Muscle of back (tissue), 11 donors: ENCODE results near the gene IFFO2. TPM values are rescaled to one million over a fixed set of nuclear protein-coding genes. Genes with fewer than 3 reads are reported as not detected.
"Not testable (repeated sequence)": the region's sequence is repeated elsewhere in the genome, so short reads cannot be mapped to it uniquely, and the experiment has no call there.

Experiments used
- DNase-seq, 3 donors: peaks; one replicate each; pipeline versions ENCODE4 v3.0.0 to v3.0.0-alpha.2; 2013
- polyA plus RNA-seq, 10 donors: library from polyadenylated mRNA; unstranded; fragments of 120-200 nt; gene quantifications; one replicate each; pipeline ENCODE4 v1.2.1, GENCODE V29; 2013; ENCODE audit not compliant: insufficient read length in 10 of 10

IFFO2 gene
- polyA plus RNA-seq, 10 donors = 4.0 to 10.1 (median 5.4) TPM

DNA sequence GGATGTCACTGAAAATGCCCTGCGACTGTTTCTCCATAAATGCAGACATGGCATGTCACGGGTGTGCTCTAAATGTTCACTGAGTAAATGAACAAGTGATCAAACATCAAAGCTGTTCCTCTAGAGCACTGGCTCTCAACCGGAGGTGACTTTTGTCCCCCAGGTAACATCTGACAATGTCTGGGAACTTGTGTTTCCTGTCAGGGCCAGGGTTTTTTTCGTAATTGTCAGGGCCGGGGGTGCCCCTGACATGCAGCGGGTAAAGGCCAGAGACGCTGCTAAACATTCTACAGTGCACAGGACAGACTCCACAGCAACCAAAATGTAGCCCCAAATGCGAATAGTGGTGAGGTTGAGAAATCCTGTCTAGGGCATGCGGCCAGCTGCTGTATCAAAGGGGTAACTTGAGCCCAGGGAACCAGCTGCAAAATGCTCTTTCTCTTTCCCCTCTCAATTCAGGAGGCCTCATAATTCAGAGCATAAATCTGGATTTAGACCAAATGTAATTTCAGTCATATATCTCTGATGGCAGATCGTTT, 56.1 kb downstream of the IFFO2 start:
- peak in 1 of 3 donors; percentile 52 for DNase-seq

DNA sequence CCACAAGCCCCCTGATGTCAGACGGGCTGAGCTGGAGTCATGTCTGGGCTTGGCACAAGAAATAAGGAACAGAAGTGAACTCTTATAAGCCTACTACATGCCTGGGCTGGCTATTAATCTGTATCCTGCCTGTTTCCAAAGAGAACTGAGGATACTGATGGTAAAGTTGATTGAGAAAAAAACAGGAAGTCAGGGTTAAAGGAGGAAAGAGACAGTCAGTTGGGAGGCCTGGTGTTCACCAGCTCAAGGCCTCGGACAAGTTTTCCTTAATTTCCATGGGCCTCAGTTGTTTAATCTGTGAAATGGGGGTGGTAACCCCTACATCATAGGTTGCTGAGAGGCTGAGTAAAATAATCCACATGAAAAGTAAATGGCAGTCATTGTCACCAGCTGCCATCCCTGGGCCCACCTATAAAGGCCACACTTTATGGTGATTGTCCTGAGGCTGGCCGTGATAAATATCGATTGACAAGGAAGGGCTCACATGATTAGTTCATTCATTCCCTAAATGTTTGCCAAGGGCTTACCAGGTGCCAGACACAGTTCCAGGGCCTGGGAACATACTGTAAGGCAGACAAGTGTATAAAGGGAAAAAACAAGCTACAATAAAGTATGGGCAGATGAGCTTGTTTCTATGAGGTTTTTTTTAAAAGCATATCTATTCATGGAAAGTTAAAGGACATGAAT, 57.0 kb downstream of the IFFO2 start:
- no peak for DNase-seq

DNA sequence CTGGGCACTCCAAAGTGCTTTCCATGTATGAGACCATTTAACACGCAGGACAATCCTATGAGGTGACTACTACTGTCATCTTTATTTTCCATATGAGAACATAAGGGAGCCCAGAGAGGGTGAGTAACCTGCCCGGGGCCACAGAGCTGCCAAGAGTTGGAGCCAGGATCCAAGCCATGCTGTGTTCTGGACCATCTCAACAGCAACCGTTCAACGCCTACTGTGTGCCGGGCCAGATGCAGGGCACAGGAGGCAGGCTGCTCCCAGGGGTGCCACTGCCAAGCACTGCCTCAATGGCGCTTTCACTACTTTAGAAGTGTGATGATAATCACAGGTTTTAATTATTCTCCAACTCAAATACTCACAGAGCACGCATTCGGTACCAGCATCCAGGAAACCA, 57.9 kb downstream of the IFFO2 start:
- DNase-seq = no peak

DNA sequence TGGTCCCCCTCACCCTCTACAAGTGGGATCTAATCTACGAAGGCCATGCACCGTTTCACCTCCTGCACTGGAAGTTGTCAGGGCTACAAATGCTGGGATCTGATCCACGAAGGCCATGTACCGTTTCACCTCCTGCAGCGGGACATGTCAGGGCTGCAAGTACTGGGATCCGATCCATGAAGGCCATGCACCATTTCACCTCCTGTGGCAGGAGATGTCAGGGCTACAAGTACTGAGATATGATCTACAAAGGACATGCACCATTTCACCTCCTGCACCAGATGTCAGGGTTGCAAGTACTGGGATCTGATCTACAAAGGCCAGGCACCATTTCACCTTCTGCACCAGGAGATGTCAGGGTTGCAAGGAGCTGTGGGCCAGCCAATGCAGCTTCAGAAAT, 61.2 kb downstream of the IFFO2 start:
- DNase-seq = no peak

DNA sequence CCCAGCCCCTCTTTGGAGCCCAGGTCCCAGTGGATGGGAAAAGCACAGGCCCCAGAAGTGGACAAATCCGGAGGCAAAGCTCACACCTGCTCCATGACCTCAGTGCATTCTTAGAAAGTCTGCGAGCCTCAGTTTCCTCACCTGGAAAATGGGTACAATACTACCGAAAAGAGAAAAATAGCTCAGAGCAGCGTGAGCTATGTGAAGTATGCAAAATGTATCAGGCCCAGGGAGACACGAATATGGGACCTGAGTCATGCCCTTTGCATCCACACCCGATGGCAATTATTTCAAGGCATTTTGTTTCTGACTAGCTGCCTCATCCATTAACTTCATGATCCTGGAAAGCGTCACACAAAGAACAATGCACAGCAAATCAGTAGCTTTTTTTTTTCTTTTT, 63.4 kb downstream of the IFFO2 start:
- no peak for DNase-seq

DNA sequence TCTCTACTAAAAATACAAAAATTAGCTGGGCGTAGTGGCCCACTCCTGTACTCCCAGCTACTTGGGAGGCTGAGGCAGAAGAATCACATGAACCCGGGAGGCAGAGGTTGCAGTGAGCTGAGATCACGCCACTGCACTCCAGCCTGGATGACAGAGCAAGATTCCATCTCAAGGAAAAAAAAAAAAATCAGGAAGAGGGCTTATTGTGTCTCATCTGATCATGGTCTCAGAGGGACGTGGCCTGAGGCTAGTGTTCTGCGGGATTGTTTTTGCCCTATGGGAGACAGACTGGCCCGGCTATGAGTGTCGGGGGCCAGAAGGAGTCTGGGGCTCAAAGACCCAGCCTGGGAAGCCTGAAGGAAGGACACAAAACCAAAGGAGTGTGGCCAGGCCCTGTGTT, 64.6 kb downstream of the IFFO2 start:
- not testable (repeated sequence) for DNase-seq

DNA sequence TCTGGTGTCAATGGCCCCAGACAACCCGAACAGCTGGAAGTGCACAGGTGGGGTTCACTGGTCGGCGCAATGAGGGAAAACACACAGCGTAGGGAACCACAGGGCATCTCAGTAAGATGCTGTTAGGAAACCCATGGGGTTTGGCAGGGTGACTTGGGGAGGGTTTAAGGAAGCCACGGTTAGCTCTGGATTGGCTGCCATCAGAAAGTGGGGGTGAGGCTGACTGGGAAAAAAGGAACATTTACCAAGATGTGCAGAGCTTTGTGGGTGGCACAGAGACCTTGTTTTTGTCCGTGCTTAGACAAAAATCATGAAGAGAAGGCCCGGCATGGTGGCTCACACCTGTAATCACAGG, 65.1 kb downstream of the IFFO2 start:
- DNase-seq = no peak

DNA sequence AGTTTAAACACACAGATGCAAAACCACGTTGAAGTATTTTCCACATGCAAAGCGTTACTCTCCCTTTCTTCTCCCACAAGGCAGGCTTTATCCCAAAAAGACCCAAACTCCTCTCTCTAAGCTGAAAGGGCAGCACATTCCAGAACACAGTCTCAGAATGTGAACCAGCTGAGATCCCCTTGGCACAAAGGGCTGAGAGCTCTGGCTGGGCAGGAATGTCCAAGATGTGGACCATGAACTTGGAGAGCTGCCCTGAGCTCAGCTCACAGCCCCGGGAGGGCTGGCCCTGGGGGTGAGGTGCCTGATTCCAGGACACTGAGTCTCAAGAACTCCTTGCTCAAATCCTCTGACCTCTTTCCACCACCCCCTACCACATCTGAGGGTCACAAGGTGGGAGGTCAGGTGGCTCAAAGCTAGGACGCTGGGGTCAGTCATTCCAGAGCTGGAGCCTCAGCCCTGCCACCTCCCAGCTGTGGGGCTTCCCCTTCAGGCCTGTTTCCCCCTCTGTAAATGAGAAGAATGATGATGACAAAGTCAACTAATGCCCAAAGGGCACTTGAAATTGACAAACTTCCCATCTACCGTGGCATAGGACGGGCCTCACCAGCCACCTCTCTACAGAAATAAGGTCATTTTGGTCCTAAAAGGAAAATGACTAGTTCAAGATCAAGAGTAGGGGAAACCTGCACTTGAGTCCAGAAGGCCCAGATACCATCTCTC, 65.6 kb downstream of the IFFO2 start:
- DNase-seq = no peak

DNA sequence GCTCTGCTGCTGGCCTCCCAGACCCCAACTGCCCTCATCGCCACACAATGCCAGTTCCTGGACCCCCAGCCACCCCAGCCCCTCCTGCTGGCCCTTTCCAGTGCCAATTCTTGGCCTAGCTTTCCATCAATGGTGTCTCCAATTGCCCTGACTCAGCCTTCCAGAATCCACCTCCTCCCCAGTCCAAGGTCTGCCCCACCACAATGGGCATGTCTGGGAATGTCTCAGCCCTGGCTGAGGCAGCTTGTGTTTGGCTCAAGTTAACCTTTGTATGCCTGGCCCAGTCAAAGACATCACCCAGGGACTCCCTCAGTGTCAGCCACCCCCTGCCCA, 70.5 kb downstream of the IFFO2 start:
- no peak for DNase-seq

DNA sequence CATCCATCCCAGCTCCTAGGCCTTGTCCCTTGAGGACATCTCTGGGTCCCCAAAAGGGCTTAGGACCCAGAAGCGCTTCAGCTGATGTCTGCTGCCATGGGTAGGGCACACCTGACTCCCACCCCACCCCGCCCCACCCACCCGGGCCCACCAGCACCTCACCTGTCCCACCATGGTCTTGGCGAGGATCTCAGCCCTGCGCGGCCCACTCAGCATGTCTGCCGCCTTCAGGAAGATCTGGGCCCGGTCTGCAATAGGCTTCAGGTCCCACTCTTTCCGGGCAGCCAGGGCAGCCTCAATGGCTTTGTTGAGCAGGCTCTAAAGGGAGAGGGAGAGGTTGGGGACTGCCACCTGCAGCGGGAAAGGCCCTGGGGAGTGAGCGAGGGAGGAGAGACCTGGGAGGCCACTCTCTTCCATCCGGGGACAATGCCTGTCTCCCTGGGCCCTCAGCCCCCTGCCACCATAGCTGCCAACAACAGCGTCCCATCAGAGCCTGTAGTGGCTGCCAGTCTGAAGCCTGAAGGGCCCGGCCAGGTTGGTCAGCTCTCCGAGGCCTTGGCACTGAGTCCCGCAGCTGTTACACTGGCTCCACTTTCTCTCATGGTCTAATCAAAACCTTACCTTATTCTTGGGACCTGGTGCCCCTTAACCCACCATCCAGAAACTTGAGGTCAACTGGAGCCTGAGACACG, 71.0 kb downstream of the IFFO2 start:
- DNase-seq = no peak

DNA sequence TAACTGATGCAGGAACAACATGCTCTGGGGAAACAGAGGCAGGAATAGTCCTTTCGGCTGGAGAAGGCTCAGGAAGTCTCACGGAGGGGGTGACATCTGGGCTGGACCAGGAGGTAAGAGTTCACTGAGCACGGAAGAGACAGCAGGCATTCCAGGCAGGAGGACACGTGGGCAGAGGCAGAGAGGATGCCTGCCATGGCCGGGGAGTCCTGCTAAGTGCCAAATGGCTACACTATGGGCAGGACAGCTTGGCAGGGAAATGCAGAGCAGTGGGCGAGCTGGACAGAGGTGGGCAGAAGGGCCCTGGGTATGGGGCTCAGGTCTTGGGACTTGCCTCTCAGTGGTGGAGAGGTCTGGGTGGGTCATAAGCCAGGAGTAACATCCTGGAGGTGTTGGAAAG, 71.7 kb downstream of the IFFO2 start:
- DNase-seq = no peak

DNA sequence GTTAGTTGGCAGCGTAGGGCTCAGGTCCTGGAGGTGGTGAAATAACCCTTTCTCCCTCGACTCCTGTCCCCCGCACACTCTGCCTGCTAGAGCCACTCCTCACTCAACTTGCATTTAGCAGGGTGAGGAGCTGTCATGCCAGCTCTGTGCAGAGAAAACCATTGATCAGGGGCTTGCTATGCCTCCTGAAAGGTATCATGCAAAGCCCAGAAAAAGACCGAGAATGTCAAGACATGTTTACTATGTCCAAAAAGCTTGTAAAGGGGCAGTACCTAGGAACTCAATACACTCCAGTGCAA, 72.1 kb downstream of the IFFO2 start:
- DNase-seq = no peak

DNA sequence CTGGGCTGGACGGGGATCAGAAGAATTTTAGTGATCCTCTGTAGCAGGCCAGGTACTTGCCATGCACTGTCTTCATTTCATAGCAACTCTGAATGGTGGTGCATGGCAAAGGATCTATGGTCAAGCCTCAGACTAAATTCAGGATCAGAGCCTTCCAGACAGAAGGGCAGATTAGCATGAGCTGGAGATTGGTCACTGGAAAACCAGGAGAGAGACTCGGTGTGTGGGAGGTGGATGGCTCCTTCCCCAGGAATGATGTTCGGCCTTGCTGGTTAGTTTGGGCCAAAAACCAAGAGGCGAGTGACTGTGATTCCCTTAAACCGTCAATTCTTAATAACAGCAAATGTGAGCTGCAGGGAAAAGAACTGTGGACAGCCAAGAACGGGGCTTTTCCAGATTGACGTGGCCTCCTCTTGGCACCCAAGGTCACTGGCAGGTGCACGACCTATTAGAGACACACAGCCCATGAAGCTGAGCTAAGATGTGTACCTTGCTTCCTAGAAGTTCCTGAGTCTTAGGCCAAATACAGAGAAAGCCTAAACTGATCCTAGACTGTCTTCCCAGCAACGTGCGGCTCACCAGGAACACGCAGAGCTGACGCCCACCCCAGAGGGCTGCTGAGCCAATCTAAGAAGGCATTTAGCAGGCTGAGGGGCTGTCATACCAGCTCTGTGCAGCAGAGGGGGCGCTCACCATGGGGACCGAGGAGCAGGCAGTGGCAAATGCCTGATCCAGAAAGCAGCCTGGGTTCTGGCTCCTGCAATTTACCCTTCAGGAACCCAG, 72.6 kb downstream of the IFFO2 start:
- peak; percentile 26 to 74 (median 63) for DNase-seq

DNA sequence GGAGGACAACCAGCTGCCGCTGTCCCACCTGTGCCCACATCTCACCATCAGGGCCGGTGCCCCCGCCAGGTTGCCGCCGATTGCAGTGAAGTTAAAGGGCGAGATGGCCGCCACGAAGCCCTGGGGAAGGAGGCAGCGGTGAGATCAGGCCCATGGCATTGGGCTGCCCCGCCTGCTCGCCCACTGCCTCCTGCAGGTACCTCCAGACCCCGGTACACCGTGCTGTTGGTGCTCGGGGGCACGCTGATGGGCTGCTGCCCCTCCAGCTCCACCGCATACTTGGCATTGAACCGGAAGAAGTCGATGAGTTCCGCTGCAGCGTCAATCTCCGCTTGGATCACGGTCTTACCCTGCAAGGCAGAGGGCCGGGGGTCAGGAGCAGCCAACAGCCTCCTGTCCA, 73.4 kb downstream of the IFFO2 start:
- DNase-seq = no peak

DNA sequence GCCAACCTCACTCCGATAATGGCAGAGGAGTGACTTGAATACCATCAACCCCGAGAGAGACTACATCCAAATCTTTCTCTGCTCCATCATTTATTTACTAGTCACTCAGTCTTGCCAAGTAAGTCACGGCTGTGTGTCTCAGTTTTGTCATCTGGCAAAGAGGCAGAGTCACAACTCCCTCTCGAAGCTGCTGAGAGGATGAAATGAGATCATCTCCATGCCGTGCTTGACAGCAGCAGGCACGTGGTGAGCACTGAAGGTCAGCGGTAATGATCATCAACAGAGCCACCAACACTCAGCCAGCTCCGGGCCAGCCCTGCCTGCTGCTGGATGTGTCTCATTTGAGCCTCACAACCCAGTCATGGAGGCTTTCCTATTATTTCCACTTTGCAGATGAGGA, 74.0 kb downstream of the IFFO2 start:
- DNase-seq = no peak

DNA sequence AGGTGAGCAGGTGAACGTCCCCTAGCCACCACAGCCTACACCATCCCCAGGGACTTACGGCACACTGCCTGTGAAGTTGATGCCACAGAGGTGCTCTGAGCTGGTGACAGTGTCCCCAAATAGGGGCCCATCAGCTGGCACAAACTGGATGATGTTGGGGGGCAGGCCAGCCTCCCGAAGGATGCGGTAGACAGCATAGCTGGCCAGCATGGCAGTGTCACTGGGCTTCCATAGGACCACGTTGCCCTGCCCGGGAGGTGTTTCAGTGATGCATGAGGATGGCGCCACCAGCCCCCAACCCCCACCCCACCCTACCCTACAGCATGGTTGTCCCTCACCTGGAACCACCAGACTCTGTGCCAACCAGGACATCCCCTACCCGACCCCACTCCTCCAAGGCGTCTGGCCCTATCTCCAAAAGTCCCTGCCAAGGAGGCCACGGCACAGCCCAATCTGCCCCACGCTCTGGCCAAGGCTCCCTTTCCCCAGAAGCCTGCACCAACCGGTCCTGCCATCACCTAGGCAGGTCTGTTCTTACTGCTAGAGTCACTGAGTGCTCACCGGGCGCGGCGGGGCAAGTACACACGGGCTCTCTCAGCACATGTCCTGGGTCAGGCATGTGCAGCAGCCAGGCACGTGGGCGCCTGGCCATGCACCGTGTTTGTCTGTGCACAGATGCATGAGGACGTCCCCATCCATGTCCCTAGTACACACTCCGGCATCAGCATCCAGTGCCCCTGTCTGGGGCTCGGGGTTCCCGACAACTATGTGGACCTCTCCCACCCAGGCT, 74.6 kb downstream of the IFFO2 start:
- no peak for DNase-seq

DNA sequence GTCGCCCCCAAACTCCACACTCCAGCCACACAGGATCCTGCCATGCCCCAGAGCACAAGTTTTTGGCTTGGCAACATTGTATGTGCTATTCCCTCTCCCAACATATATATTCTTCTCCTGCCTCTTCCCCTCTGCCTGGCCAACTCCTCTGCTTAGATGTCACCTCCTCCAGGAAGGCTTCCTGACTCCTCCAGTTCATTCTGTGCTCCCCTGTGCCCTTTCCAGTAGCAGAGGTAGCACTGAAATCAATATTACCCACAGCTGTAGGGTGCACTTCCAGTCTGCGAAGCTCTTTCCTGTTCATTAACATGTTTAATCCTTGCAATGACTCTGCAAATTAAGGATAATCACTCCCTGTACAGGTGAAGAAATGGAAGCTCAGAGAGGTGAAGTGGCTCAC, 75.3 kb downstream of the IFFO2 start:
- DNase-seq = no peak

DNA sequence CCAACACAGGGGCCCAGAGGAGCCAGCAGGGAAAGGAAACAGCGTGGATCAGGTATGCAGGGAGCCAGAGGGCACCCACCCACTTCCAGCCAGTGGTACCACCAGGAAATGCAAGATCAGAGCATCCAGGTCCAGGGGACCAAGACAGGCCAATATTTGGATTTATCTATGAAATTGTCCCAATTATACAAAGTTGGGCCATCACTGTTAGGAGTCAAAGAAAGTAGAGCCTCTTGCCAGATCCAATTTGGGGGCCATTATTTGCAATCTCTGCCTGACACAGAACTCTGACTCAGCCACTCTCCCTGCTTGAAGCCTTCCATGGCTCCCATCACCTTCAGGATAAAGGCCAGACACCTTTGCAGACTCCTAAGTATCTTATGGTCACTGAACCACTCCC, 75.9 kb downstream of the IFFO2 start:
- DNase-seq = no peak

DNA sequence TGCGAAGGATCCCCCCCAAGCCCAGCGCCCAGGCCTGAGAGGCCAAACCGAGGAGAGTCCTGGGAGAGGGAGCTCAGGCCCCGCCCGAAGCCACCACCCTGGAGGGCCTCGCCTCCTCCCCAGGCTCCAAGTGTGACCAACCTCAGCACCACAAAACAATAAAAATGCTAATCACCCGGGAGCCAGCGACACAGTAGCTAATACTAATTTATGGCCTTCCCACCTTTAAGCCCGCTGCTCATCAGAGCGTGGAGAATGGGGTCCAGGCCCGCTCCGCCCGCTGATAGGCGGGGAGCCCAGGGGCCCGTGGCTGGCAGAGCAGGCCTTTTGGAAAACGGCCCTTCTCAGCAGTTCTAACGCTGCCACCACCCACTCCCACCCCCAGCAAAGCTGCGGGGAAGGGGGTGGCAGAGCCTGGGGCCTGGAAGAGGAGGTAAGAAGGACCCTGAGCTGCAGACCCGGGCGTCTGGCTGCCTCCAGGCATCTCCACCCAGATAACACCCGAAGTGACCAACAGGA, 76.6 kb downstream of the IFFO2 start:
- DNase-seq = no peak

DNA sequence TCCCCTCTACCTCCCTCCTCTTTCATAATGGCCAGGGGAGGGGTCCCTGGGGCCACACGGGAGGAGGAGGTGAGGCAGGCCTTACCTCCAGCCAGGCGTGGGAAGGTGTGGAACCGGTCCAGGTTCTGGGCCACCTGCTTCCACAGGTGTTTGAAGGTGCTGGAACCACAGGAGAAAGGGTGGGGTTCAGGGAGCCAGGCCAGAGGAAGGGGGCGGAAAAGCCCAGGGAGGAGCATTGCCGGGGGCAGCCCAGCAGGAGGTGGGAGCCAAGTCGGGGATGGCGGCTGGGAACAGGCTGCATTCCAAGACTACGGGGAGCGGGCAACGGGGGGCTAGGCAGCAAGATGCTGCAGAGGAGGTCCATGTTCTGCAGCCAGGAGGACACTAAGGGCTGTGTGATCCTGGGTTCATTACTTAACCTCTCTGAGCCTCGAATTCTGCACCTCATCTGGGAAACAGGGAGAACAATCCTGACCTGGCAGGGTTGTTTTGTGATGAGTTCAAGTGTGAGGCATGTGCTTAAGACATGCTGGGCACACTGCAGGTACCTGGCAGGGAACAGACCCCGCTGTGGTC, 77.2 kb downstream of the IFFO2 start:
- DNase-seq = no peak
